ENCODE measurements around the gene ARPC1A. TPM values are rescaled to one million over a fixed set of nuclear protein-coding genes. Genes with fewer than 3 reads are reported as not detected.

ARPC1A gene
- total RNA-seq, 1 donor from 2014 or later, result 140 TPM

GRCh38 chr7:99409192-99409572 lies 83.5 kb downstream of the ARPC1A start:
- DNase-seq (ENCODE audit: low spot score), result no peak

- no peak for DNase-seq (ENCODE audit: low spot score)
Measured at GRCh38 chr7:99409806-99410205, 84.1 kb downstream of the ARPC1A start.

GRCh38 chr7:99410635-99411034 lies 84.9 kb downstream of the ARPC1A start:
- no peak for DNase-seq (ENCODE audit: low spot score)

- DNase-seq (ENCODE audit: low spot score), result peak; percentile 75
Measured at GRCh38 chr7:99415513-99416127, 89.9 kb downstream of the ARPC1A start.

Other genes with a start within 250 kb of the ARPC1A start
- 32.9 TPM for gene SMURF1, start 181.8 kb upstream of the ARPC1A start, total RNA-seq
- gene KPNA7, start 117.8 kb upstream of the ARPC1A start, total RNA-seq, result 0.58 TPM
- gene MYH16, start 53.1 kb upstream of the ARPC1A start, total RNA-seq, result 0.32 TPM
- gene ARPC1B, start 48.8 kb downstream of the ARPC1A start, total RNA-seq, result 123 TPM
- gene PDAP1, start 82.7 kb downstream of the ARPC1A start, total RNA-seq, result 83.7 TPM
- 77.8 TPM for gene BUD31, start 83.1 kb downstream of the ARPC1A start, total RNA-seq
- gene PTCD1, start 112.9 kb downstream of the ARPC1A start, total RNA-seq, result 4.9 TPM
- gene CPSF4, start 113.0 kb downstream of the ARPC1A start, total RNA-seq, result 29.0 TPM
- 248 TPM for gene ATP5MF, start 140.3 kb downstream of the ARPC1A start, total RNA-seq
- gene ZNF789, start 147.0 kb downstream of the ARPC1A start, total RNA-seq, result 13.0 TPM
- 27.3 TPM for gene ZNF394, start 174.4 kb downstream of the ARPC1A start, total RNA-seq
- gene ZKSCAN5, start 178.8 kb downstream of the ARPC1A start, total RNA-seq, result 8.0 TPM
- gene FAM200A, start 226.2 kb downstream of the ARPC1A start, total RNA-seq, result 7.3 TPM
- gene ZNF655, start 232.7 kb downstream of the ARPC1A start, total RNA-seq, result 52.5 TPM